ENCODE data around the gene DUSP28. TPM values are rescaled to one million over a fixed set of nuclear protein-coding genes. Genes with fewer than 3 reads are reported as not detected.
A peak's percentile ranks its signal among the peaks of the same experiment; 100 is the strongest.

Gene DUSP28
- total RNA-seq, 2 donors from 2014 or later, result 1.4 to 2.8 TPM

DNA sequence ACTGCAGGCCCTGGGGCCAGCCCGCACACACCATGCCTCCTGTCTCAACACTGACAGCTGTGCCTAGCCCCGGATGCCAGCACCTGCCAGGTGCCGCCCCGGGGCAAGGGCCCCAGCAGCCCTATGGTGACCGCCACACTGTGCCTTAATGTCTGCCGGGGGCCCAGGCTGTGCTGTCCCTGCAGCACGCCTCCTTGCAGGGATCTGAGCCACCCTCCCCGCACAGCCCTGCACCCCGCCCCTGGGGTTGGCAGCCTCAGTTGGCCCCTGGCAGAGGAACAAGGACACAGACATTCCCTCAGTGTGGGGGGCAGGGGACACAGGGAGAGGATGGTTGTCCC, 17.9 kb downstream of the DUSP28 start:
- peaks cover 6% of the 10 kb centered on the region for H3K36me3 Mint-ChIP-seq (ENCODE audit: low read depth)
- H3K4me3 Mint-ChIP-seq, result no peak overlapping the region
- no peaks in the 10 kb centered on the region for H3K27me3 Mint-ChIP-seq (ENCODE audit: insufficient read depth)
- DNase-seq, result no peak
- peaks cover 6% of the 10 kb centered on the region for H3K4me1 Mint-ChIP-seq
- no peak overlapping the region for H3K9ac ChIP-seq (ENCODE audit: extremely low read depth, low read length, poor library complexity, severe bottlenecking)
- H3K4me3 ChIP-seq (ENCODE audit: low read length), result no peak overlapping the region
- no peaks in the 10 kb centered on the region for H3K9me3 Mint-ChIP-seq
- H3K27ac ChIP-seq (ENCODE audit: low read depth, low read length), result no peak overlapping the region
- H3K27me3 ChIP-seq (ENCODE audit: control insufficient read depth, insufficient read depth, low read length, poor library complexity, severe bottlenecking), result no peaks in the 10 kb centered on the region
- H3K27ac Mint-ChIP-seq, result no peak overlapping the region
- H3K4me1 ChIP-seq (ENCODE audit: control insufficient read depth, insufficient read depth, low read length), result no peaks in the 10 kb centered on the region
- peaks cover 1% of the 10 kb centered on the region for H3K36me3 ChIP-seq (ENCODE audit: control insufficient read depth, insufficient read depth, low read length)
- no peaks in the 10 kb centered on the region for H3K9me3 ChIP-seq (ENCODE audit: control insufficient read depth, low read length)
- no peak for TF ChIP-seq CTCF (conservative IDR thresholded peaks at IDR 0.05)
- WGBS, 2 experiments (ENCODE audit: insufficient coverage in 1 of 2, insufficient read length in 1 of 2), result 87 to 96% methylated on average over 4 to 9 of the region's 9 CpGs

- no peak overlapping the region for H3K4me3 Mint-ChIP-seq
- no peak overlapping the region for H3K9ac ChIP-seq (ENCODE audit: extremely low read depth, low read length, poor library complexity, severe bottlenecking)
- no peaks in the 10 kb centered on the region for H3K9me3 Mint-ChIP-seq
- peaks cover 6% of the 10 kb centered on the region for H3K4me1 Mint-ChIP-seq
- no peak for TF ChIP-seq CTCF (conservative IDR thresholded peaks at IDR 0.05)
- WGBS, 2 experiments (ENCODE audit: insufficient coverage in 1 of 2, insufficient read length in 1 of 2), result 92 to 95% methylated on average over 6 to 8 of the region's 8 CpGs
- no peaks in the 10 kb centered on the region for H3K27me3 ChIP-seq (ENCODE audit: control insufficient read depth, insufficient read depth, low read length, poor library complexity, severe bottlenecking)
- no peak overlapping the region for H3K27ac Mint-ChIP-seq
- H3K27ac ChIP-seq (ENCODE audit: low read depth, low read length), result no peak overlapping the region
- DNase-seq, result no peak
- no peaks in the 10 kb centered on the region for H3K9me3 ChIP-seq (ENCODE audit: control insufficient read depth, low read length)
- no peak overlapping the region for H3K4me3 ChIP-seq (ENCODE audit: low read length)
- H3K4me1 ChIP-seq (ENCODE audit: control insufficient read depth, insufficient read depth, low read length), result no peaks in the 10 kb centered on the region
- H3K27me3 Mint-ChIP-seq (ENCODE audit: insufficient read depth), result no peaks in the 10 kb centered on the region
- H3K36me3 Mint-ChIP-seq (ENCODE audit: low read depth), result peaks cover 6% of the 10 kb centered on the region
- peaks cover 5% of the 10 kb centered on the region for H3K36me3 ChIP-seq (ENCODE audit: control insufficient read depth, insufficient read depth, low read length)
Measured at GRCh38 chr2:240578488-240578887, 18.3 kb downstream of the DUSP28 start.

DNA sequence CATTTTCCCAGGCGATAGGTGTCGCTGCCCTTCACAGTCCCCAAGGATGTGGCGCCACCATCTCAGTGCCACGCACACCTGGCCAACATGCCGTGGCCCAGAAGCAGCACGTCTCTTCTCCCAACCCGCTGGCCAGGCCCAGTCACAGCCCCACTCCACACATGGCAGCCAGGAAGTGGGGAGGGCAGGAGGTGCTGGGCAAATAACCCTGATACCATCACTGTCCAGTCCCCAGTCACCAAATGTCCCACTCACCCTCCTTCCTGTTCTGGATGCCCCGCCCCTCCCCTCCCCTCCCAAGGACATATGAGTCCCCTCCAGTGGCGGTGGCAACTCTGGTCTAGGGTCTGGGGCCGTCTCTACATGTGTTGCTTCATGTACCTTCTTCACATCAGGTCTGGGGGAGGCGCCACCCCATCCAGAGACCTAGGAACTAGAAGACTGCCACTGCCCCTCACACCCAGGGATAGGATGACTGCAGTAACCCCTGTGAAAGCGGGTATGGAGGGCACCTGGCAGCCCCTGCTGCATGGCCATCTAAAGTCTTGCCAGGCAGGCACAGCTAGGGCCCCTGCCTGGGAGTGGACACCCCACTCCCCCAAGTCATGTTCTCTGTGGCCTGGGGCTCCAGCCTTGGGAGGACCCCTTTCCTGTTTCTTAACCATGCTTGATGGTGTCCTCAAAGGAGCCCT, 19.1 kb downstream of the DUSP28 start:
- Histone ChIP-seq H3K27me3 (ENCODE audit: control insufficient read depth, insufficient read depth, low read length, poor library complexity, severe bottlenecking) (no peaks in the 10 kb centered on the region), H3K27ac (ENCODE audit: low read depth, low read length) (no peak overlapping the region), H3K9me3 (ENCODE audit: control insufficient read depth, low read length) (no peaks in the 10 kb centered on the region), H3K4me1 (ENCODE audit: control insufficient read depth, insufficient read depth, low read length) (no peaks in the 10 kb centered on the region), H3K4me3 (ENCODE audit: low read length) (no peak overlapping the region), H3K9ac (ENCODE audit: extremely low read depth, low read length, poor library complexity, severe bottlenecking) (no peak overlapping the region), H3K36me3 (ENCODE audit: control insufficient read depth, insufficient read depth, low read length) (peaks cover 8% of the 10 kb centered on the region)
- Mint-ChIP-seq H3K27ac (peak overlapping the region; percentile 73), H3K27me3 (ENCODE audit: insufficient read depth) (no peaks in the 10 kb centered on the region), H3K9me3 (no peaks in the 10 kb centered on the region), H3K36me3 (ENCODE audit: low read depth) (peaks cover 6% of the 10 kb centered on the region), H3K4me3 (no peak overlapping the region), H3K4me1 (peaks cover 6% of the 10 kb centered on the region)
- TF ChIP-seq CTCF (conservative IDR thresholded peaks at IDR 0.05), result no peak
- 91 to 96% methylated on average over 5 to 12 of the region's 12 CpGs for WGBS, 2 experiments (ENCODE audit: insufficient coverage in 1 of 2, insufficient read length in 1 of 2)
- DNase-seq, result no peak

Measured in endodermal cell (in vitro differentiated cells).